ENCODE measurements around the gene CLIC6.

Gene CLIC6

GRCh38 chr21:34668803-34669148 lies at the start of gene CLIC6:
CLIC6 (plus strand) TSS chr21:34668994; CDS start chr21:34669389, 395 bp downstream.
- DNase-seq = peak in 1 of 2 experiments; percentile 19

DNA sequence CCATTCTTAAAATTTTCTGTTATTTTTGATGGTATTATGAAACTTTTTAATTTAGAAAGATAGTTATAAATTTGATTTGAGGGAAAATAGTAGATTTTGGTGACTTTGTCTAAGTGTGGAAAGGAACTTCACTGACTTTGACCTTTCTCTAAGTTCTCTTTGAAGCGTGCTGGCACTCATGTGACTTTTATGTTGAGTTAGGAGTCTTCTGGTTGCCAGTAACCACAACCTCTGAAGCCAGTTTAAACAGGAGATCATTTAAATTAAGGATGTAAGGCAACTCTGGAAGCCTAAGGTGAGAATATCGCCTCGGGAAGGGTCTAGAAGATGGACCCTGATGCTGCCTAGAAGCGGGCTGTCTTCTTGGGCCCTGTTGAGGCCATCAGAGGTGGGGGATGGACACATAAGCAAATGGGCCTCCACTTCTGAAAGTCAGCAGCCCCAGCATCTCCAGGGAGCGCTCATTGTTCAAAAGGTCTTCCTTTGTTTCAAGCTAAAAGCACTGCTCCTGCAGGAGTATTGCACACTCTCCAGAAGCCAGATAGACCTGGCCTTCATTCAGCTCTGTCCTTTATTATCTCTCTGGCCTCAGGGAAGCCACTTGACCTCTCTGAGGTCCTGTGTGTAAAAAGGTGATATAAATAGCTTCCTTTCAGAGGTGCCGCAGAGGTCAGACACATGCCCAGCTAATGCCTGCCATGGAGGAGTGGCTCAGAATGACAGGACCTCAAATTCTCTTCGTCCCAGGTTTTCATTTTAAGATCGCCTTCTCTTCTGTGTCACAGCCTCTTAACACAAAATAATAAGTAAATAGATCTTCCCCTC lies 48.7 kb upstream of the CLIC6 start:
- DNase-seq = no peak

- DNase-seq = no peak
These were observed 47.1 kb upstream of the CLIC6 start for GRCh38 chr21:34621434-34622350.

DNA sequence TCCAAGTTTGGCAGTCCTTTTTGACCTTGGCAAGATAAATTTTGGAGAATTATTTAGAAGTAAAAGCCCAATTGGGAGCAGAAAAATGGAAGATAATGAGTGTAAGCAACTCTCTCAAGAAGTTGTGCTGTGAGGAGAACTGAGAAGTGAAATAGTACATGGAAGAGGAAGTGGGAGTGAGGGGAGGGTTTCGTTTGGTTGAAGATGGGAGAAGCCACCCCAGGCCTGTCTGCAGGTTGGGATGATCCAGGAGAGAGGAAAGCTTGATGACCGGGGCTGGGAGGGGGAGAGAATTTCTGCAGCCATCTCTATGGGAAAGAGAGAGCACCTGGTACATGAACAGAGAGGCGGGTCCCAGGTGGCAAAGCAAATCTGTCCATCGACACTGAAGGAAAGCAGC lies 45.3 kb upstream of the CLIC6 start:
- DNase-seq = no peak

DNA sequence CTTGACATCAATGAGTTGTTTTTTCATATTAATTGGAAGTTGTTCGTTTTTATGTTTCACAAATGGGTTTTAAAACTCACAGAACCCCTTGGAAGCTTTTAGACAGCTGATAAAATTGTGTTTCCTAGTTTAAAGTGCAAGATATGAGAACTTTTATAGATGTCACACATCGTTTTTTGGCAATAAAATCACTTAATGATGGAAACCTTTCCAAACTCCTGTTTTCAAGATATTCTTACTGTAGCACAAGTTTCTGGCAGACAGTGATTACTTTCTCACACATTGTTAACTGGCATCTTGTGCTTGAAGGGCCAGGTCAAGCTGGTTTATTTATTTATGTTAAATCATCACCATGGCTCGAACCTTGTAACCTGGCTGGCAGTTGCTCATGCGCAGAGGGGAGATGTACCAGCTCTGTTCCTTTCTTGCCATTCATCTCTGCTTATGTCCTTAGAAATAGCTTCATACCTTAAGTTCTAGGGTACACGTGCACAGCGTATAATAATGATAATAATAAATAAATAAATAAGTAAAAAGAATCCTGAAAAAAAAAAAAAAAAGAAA lies 43.7 kb upstream of the CLIC6 start:
- no peak for DNase-seq

DNA sequence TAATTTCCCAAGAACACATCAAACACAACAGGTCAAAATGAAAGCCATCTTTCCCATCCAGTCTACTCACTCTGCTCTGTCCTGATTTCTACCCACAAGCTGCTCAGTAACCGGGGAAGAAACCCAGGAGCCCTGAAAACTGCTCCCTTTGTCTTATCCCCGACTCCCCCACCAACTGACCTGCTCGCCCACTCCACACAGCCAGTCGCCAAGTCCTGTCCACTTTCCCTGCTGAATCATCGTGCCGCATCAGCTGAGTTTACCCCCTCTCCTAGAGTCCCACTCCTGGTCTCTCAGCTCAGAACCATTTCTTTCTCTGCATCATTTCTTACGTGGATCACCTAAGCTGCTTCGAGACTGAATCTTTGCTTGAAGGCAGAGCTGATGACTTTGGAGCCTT lies 42.7 kb upstream of the CLIC6 start:
- no peak for DNase-seq

DNA sequence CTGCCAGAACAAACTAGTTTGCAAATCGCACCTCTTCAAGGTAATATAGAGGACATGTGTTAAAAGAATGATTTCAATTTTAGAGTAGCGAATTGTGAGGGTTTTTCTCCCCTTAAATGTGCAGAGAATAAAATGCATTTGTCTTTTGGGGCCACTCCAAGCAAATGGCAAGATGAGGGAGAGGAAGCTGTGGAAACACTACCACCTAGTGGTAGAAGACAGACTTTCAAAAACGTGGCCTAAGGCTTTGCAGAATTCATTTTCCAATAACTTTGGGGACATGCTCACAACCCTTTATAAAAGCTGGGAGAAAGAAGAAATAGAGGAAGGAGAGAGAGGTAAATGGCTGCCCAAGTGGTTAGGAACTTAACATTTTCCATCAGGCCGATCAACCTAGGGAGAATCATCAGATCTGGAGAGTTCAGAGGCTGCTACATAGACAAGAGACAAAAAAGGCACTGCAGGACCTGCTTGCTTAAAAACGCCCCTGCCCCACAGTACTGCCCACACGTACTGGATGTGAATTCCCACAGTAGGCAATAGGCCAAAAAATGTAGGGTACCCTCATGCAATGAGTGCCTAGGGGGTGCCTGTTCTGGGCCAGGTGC lies 38.2 kb upstream of the CLIC6 start:
- DNase-seq = peak; percentile 16 to 36

- no peak for DNase-seq
These were observed 36.3 kb upstream of the CLIC6 start for GRCh38 chr21:34632498-34632897.

DNA sequence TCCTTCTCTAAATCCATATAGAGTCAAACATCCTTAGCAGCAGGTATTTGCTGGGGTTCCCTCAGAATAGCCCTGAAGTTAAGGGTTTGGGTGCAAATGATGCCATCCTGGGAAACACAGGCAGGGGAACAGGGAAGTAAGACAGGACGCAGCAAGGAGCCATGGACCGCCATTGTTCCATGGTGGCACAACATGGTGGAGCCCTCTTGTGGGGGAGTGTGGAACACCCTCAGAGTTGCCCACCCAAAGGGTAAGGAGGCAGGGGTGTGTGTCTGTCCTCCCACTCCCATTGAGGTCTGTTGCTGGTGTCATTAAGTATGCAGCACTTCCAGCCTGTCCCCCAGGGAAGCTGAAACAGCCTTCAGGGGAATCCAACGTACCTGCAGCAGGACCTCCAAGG lies 33.5 kb upstream of the CLIC6 start:
- peak in 1 of 2 experiments; percentile 20 for DNase-seq

- no peak for DNase-seq
These were observed 31.8 kb upstream of the CLIC6 start for GRCh38 chr21:34636961-34637360.

- DNase-seq = no peak
These were observed 29.5 kb upstream of the CLIC6 start for GRCh38 chr21:34639250-34639649.

DNA sequence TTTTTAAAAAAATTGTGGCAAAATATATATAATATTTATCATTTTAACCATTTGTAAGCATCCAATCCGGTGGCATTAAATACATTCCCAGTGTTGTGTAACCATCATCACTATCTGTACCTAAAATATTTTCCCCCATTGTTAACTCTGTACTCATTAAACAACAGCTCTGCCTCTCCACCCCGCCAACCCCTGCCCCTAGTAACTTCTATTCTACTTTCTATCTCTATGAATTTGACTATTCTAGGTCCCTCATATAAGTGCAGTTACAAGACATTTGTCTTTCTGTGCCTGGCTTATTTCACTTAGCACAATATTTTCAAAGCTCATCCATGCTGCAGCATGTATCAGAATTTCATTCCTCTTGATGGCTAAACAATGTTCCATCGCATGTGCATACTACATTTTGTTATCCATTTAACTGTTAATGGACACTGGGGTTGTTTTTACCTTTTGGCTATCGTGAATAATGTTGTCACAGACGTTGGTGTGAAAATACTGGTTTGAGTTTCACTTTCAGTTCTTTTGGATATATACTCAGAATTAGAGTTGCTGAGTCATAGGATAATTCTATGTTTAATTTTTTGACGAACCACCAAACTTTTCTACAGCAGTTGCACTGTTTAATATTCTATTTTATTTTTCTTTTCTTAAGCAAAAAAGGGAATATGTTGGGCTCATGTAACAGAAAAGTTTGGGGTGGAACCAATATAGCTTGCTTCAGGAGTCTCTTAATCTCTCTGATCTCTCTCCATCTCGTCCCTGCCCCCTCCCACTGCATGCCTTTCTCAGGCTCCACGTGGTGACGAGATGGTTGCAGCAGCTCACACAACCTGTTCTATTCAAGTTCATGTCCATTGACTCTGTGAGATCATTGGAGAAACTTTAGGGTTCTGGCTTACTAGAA lies 28.7 kb upstream of the CLIC6 start:
- DNase-seq = no peak

GRCh38 chr21:34640858-34641257 lies 27.9 kb upstream of the CLIC6 start:
- no peak for DNase-seq

GRCh38 chr21:34642211-34643075 lies 26.4 kb upstream of the CLIC6 start:
- no peak for DNase-seq

GRCh38 chr21:34644825-34645224 lies 24.0 kb upstream of the CLIC6 start:
- no peak for DNase-seq

DNA sequence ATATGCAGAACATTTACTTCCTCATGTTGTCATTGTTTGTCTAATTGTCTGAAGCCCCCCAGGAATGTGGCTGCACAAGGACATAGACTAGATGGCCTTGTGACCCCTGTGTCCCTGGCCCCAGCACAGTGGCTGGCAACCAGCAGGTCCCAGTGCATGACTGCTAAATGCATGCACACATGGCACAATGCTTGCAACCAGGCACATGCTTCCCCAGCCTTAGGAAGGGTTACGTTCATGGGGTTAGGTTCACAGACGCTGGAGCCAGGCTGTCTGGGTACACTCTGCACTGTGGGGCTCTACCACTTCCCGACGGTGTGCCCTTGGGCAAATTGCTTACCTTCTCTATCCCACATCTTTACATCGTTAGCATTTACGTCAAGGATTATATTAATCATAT lies 21.2 kb upstream of the CLIC6 start:
- DNase-seq = no peak

- no peak for DNase-seq
These were observed 20.0 kb upstream of the CLIC6 start for GRCh38 chr21:34648739-34649297.

DNA sequence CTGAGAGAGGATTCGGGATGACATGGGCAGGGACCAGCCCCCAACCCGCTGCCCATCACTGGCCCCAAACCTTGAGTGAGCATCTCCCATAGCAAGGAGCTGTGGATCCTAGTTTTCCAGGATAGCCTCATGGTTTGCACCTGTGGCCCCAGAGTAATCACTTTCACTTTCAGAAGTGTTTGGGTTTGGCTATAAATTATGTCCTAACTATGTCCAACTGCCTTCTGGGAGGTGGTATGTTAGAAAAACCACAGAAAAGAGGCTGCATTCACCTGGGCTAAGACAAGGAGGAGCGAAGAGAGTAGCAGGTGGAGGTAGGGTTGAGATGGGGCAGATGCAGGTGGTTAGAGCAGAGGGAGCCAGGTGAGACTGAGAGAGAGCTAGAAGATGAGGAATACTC lies 19.4 kb upstream of the CLIC6 start:
- DNase-seq = no peak

DNA sequence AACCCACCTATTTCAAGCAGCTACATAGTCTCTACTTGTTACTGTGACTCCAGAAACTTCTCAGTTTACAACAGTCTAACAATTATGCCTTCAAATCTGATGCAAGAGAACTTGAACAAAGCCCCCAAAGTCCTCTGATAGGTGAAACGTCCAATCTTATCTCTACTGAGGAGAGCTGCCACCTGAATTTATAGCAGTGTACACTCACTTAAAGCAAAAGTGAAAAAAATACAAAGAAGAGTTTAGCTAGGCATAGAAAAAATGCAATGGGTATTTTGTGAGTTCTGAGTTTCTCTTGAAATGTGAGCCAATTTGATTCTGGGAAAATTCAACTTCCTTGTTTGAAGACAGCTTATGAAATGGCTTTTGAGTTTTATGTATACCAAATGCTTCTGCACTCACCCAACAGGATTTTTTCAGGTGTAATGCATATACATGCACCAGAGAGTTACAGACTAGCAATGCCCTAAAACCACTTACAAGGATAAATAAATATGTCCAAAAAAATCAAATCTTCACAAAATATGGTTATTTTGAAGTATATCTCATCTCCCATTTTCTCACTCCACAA lies 17.8 kb upstream of the CLIC6 start:
- DNase-seq = no peak

- DNase-seq = no peak
These were observed 17.2 kb upstream of the CLIC6 start for GRCh38 chr21:34651642-34652041.
